IMR-90 (cell line): ENCODE data around the gene EIF5A. TPM values are rescaled to one million over a fixed set of nuclear protein-coding genes. Genes with fewer than 3 reads are reported as not detected.

Experiments
- ATAC-seq: fragments of 200-7000 bp; cut with Tn5 transposase; 2 replicates; pipeline ENCODE4 v1.9.1; 2020; ENCODE audit warnings: low read depth, mild to moderate bottlenecking, moderate library complexity
- BruUV-seq: library from RNA; stranded (reverse); fragments of 400-500 nt; replicated peaks from 2 replicates; lab custom pipeline; 2021; lab: Mats Ljungman, UMichigan
- CTCF ChIA-PET: fragments of 300-600 bp; formaldehyde crosslinking; extraction: SDS; loops from one replicate; lab custom pipeline; 2021; ENCODE audit warnings: antibody characterized with exemption; lab: Yijun Ruan, JAX
- POLR2A ChIA-PET: fragments of 300-600 bp; sonication (Branson Sonifier 250); formaldehyde crosslinking; loops from one replicate; lab custom pipeline; 2022; ENCODE audit warnings: antibody characterized with exemption; ENCODE audit not compliant: unreplicated experiment; lab: Charles Lee
- DNase-seq: peaks from one replicate; pipeline ENCODE4 v3.0.0; 2013
- H2AFZ ChIP-seq: replicated peaks from 2 replicates; pipeline ENCODE3; 2013; ENCODE audit warnings: low read length, mild to moderate bottlenecking; ENCODE audit not compliant: poor library complexity
- H2AK5ac ChIP-seq: 2 replicates; pipeline ENCODE4 v1.6.1; 2013; ENCODE audit warnings: low read depth, low read length, inconsistent platforms
- H2AK9ac ChIP-seq: replicated peaks from 2 replicates; pipeline ENCODE3; 2013; ENCODE audit warnings: mild to moderate bottlenecking, low read depth, low read length, moderate library complexity; ENCODE audit not compliant: poor library complexity
- H2BK120ac ChIP-seq: 2 replicates; pipeline ENCODE4 v1.6.1; 2013; ENCODE audit warnings: low read depth, low read length, inconsistent platforms
- H2BK15ac ChIP-seq: 3 replicates; pipeline ENCODE4 v1.6.1; 2013; ENCODE audit warnings: low read depth, low read length, inconsistent platforms
- H2BK20ac ChIP-seq: 2 replicates; pipeline ENCODE4 v1.6.1; 2013; ENCODE audit warnings: low read depth, mild to moderate bottlenecking, inconsistent platforms, low read length, moderate library complexity
- H2BK5ac ChIP-seq: 2 replicates; pipeline ENCODE4 v1.6.1; 2013; ENCODE audit warnings: mild to moderate bottlenecking, low read depth, low read length, inconsistent platforms; ENCODE audit not compliant: poor library complexity, severe bottlenecking
- H3K14ac ChIP-seq: replicated peaks from 2 replicates; pipeline ENCODE4 v1.6.1; 2013; ENCODE audit warnings: low read depth, low read length, inconsistent platforms
- H3K18ac ChIP-seq: 2 replicates; pipeline ENCODE4 v1.6.1; 2013; ENCODE audit warnings: low read depth, low read length, control low read depth
- H3K23ac ChIP-seq: 2 replicates; pipeline ENCODE4 v1.6.1; 2013; ENCODE audit warnings: low read depth, low read length, inconsistent platforms
- H3K27ac ChIP-seq: 2 replicates; pipeline ENCODE4 v1.5.1; 2013; ENCODE audit warnings: mild to moderate bottlenecking, control low read depth, low read length; ENCODE audit not compliant: insufficient read depth
- H3K27me3 ChIP-seq: 2 replicates; pipeline ENCODE4 v1.6.1; 2013; ENCODE audit warnings: low read length; ENCODE audit not compliant: control insufficient read depth, insufficient read depth
- H3K36me3 ChIP-seq: 2 replicates; pipeline ENCODE4 v1.6.1; 2013; ENCODE audit warnings: low read length, mixed read lengths; ENCODE audit not compliant: control insufficient read depth, insufficient read depth
- H3K4ac ChIP-seq: 2 replicates; pipeline ENCODE4 v1.6.1; 2013; ENCODE audit warnings: low read depth, low read length, inconsistent platforms
- H3K4me1 ChIP-seq: 2 replicates; pipeline ENCODE4 v1.6.1; 2013; ENCODE audit warnings: low read length, mixed read lengths; ENCODE audit not compliant: control insufficient read depth, insufficient read depth
- H3K4me2 ChIP-seq: 2 replicates; pipeline ENCODE4 v1.6.1; 2013; ENCODE audit warnings: low read depth, mild to moderate bottlenecking, control low read depth, low read length, moderate library complexity
- H3K4me3 ChIP-seq: 2 replicates; pipeline ENCODE4 v1.5.1; 2013; ENCODE audit warnings: low read depth, mild to moderate bottlenecking, control low read depth, low read length, moderate library complexity; ENCODE audit not compliant: insufficient read depth
- H3K56ac ChIP-seq: 2 replicates; pipeline ENCODE4 v1.6.1; 2013; ENCODE audit warnings: low read length, inconsistent platforms; ENCODE audit not compliant: insufficient read depth; ENCODE audit errors: extremely low read depth
- H3K79me1 ChIP-seq, 2 experiments: 2 replicates each; pipeline ENCODE4 v1.6.1; 2013; ENCODE audit warnings: low read length in 2 of 2, inconsistent platforms in 1 of 2, low read depth in 1 of 2
- H3K9ac ChIP-seq: 2 replicates; pipeline ENCODE4 v1.6.1; 2013; ENCODE audit warnings: low read depth, low read length, control low read depth
- H3K9me1 ChIP-seq: 2 replicates; pipeline ENCODE4 v1.6.1; 2013; ENCODE audit warnings: low read length, inconsistent platforms; ENCODE audit not compliant: insufficient read depth
- H3K9me3 ChIP-seq: 2 replicates; pipeline ENCODE4 v1.6.1; 2013; ENCODE audit warnings: low read length; ENCODE audit not compliant: control insufficient read depth, insufficient read depth
- H4K20me1 ChIP-seq: 2 replicates; pipeline ENCODE4 v1.6.1; 2013; ENCODE audit warnings: low read length, inconsistent platforms; ENCODE audit not compliant: insufficient read depth
- H4K5ac ChIP-seq: 2 replicates; pipeline ENCODE4 v1.6.1; 2013; ENCODE audit warnings: mild to moderate bottlenecking, low read depth, low read length, control low read depth
- H4K8ac ChIP-seq, 2 experiments: 2 replicates each; pipeline ENCODE4 v1.6.1; 2013; ENCODE audit warnings: low read depth in 2 of 2, low read length in 2 of 2, control low read depth in 1 of 2, inconsistent platforms in 1 of 2
- H4K91ac ChIP-seq: 2 replicates; pipeline ENCODE4 v1.6.1; 2013; ENCODE audit warnings: low read depth, low read length, inconsistent platforms; ENCODE audit not compliant: insufficient read depth
- CHD1 ChIP-seq: IDR thresholded peaks from 2 replicates; pipeline ENCODE4 v1.6.1; 2012; ENCODE audit warnings: low read depth, low read length, improper control_type of control experiment
- FOS ChIP-seq: fragments of 150-350 bp; IDR thresholded peaks from 2 replicates; pipeline ENCODE4 v1.6.1; 2016; ENCODE audit warnings: low read depth, low read length
- MAZ ChIP-seq: IDR thresholded peaks from 2 replicates; pipeline ENCODE4 v1.6.1; 2012; ENCODE audit warnings: low read depth, mild to moderate bottlenecking, low read length, improper control_type of control experiment, moderate library complexity, borderline replicate concordance
- MXI1 ChIP-seq: IDR thresholded peaks from 2 replicates; pipeline ENCODE4 v1.6.1; 2012; ENCODE audit warnings: low read depth, mild to moderate bottlenecking, low read length, moderate library complexity, borderline replicate concordance
- RAD21 ChIP-seq: IDR thresholded peaks from 2 replicates; pipeline ENCODE4 v1.6.1; 2012; ENCODE audit warnings: low read length, improper control_type of control experiment
- RFX5 ChIP-seq: IDR thresholded peaks from 2 replicates; pipeline ENCODE4 v1.8.0; 2012; ENCODE audit warnings: low read depth, mild to moderate bottlenecking, low read length, moderate library complexity
- SMC3 ChIP-seq: fragments of 150-350 bp; IDR thresholded peaks from 2 replicates; pipeline ENCODE4 v1.6.1; 2016; ENCODE audit warnings: low read depth, mild to moderate bottlenecking, antibody characterized with exemption, low read length, moderate library complexity
- WGBS, 2 experiments: methylation state at CpG; one replicate each; pipeline versions ENCODE4 v1.1.5 to v1.1.7; 2013; ENCODE audit warnings: missing lambda C conversion rate in 2 of 2; ENCODE audit not compliant: insufficient read length in 1 of 2; ENCODE audit errors: extremely low coverage in 2 of 2; 5-methylcytosine and 5-hydroxymethylcytosine counted together
- dilution Hi-C: fragments of 300-500 bp; cut with HindIII; formaldehyde crosslinking; loops from one replicate; pipeline ENCODE4 v1.14.3; 2018; ENCODE audit warnings: low sequenced_read_pairs; ENCODE audit not compliant: unreplicated experiment
- in situ Hi-C: fragments of 300-500 bp; cut with MboI; formaldehyde crosslinking; loops from 3 replicates; pipeline ENCODE4 v1.14.3; 2019; ENCODE audit warnings: low sequenced_read_pairs, inconsistent platforms, mixed read lengths
- intact Hi-C: fragments of 100-400 bp; cut with micrococcal nuclease; formaldehyde crosslinking; loops from 2 replicates; pipeline ENCODE4 v1.10.0; 2022
- polyA plus RNA-seq, 3 experiments: library from polyadenylated mRNA; depleted of rRNA; stranded (reverse); fragments of >200 nt; gene quantifications; 2 replicates each; pipeline ENCODE4 v1.2.3, GENCODE V29; 2012; ENCODE audit warnings: low replicate concordance in 1 of 3
- total RNA-seq: library from RNA; depleted of rRNA; stranded (reverse); fragments of >200 nt; gene quantifications from 2 replicates; pipeline ENCODE4 v1.2.3, GENCODE V29; 2012
- TF ChIP-seq, protein P1 (sequence below): fragments of 150-350 bp; IDR thresholded peaks from 2 replicates; pipeline ENCODE4 v1.6.1; 2017; ENCODE audit warnings: mild to moderate bottlenecking, antibody characterized with exemption, low read length, low read depth

EIF5A gene
- total and polyA plus RNA-seq, 2 of the 4 experiments (the other 2 are of a cell fraction) = 782 to 883 TPM

DNA sequence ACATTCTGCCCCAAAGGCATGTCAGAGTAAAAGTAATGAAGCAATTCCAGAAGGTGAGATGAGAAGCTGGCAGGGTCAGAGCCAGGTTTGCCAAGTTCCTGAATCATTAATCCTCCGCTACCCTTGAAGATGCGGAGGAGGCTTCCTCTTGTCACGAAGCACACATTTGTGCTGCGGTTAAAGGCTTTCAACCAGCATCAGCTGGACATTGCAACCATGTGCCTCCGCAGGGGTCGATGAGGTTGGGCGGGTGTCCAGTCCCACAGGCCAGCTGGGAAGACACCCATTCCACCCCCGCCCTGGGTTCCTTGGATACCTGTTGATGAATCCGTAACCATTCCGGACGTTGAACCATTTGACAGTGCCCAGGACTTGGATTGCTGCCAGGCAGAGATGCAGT lies 14.3 kb upstream of the EIF5A start:
- no peak overlapping the region for H3K4me3 ChIP-seq
- no peak overlapping the region for H4K91ac ChIP-seq
- ATAC-seq (no peak), DNase-seq (no peak)
- H3K36me3 ChIP-seq = no peaks in the 10 kb centered on the region
- intact Hi-C loops (no loop called here), in situ Hi-C loops (no loop called here), dilution Hi-C loops (no loop called here)
- 0 out of 2 replicates have a peak, but pooled peaks cover 3% of the 10 kb centered on the region for H4K20me1 ChIP-seq
- H2BK5ac ChIP-seq = no peak overlapping the region
- H3K23ac ChIP-seq = no peak overlapping the region
- H3K4me1 ChIP-seq = peaks cover 3% of the 10 kb centered on the region
- H3K27ac ChIP-seq = no peak overlapping the region
- no peak overlapping the region for H3K4me2 ChIP-seq
- no peak overlapping the region for H2AK9ac ChIP-seq
- no peaks in the 10 kb centered on the region; the same call in 1 of the 2 replicates for H3K9me1 ChIP-seq
- peaks cover 62% of the 10 kb centered on the region for H3K27me3 ChIP-seq
- WGBS, 2 experiments = 94% methylated on average over 9 of the region's 11 CpGs; no CpG with 5 or more reads in 1 of the 2 experiments
- no peak overlapping the region for H4K8ac ChIP-seq
- H3K9ac ChIP-seq = no peak overlapping the region
- H3K4ac ChIP-seq = no peak overlapping the region
- no peak overlapping the region for H2AFZ ChIP-seq
- no TSS peak for BruUV-seq
- POLR2A ChIA-PET = no interaction called here
- H3K18ac ChIP-seq = no peak overlapping the region
- no peak overlapping the region for H3K56ac ChIP-seq
- H3K9me3 ChIP-seq = no peaks in the 10 kb centered on the region; the same call in 1 of the 2 replicates
- no peak overlapping the region for H2BK15ac ChIP-seq
- H3K14ac ChIP-seq = no peak overlapping the region
- no peaks in the 10 kb centered on the region for H3K79me1 ChIP-seq
- CTCF ChIA-PET = no interaction called here
- no peak overlapping the region for H2AK5ac ChIP-seq
- no peak overlapping the region for H2BK20ac ChIP-seq
- H2BK120ac ChIP-seq = no peak overlapping the region
- no peak for TF ChIP-seq RAD21
- TF ChIP-seq SMC3 = no peak
- no peak for TF ChIP-seq MAZ
- no peak for TF ChIP-seq RFX5
- TF ChIP-seq MXI1 = no peak
- TF ChIP-seq, protein P1, sequence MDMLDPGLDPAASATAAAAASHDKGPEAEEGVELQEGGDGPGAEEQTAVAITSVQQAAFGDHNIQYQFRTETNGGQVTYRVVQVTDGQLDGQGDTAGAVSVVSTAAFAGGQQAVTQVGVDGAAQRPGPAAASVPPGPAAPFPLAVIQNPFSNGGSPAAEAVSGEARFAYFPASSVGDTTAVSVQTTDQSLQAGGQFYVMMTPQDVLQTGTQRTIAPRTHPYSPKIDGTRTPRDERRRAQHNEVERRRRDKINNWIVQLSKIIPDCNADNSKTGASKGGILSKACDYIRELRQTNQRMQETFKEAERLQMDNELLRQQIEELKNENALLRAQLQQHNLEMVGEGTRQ = no peak
- no peak for TF ChIP-seq FOS
- TF ChIP-seq CHD1 = no peak
- H4K5ac ChIP-seq = no peak overlapping the region
